ENCODE measurements around the gene FGFR1OP2. TPM values are rescaled to one million over a fixed set of nuclear protein-coding genes. Genes with fewer than 3 reads are reported as not detected.
A peak's percentile ranks its signal among the peaks of the same experiment; 100 is the strongest.

The FGFR1OP2 gene
- total RNA-seq, 5 donors from 2014 or later (not counting 1 experiment from before 2014, with no cell fraction given) = 51.7 to 83.6 (median 71.3) TPM

DNA sequence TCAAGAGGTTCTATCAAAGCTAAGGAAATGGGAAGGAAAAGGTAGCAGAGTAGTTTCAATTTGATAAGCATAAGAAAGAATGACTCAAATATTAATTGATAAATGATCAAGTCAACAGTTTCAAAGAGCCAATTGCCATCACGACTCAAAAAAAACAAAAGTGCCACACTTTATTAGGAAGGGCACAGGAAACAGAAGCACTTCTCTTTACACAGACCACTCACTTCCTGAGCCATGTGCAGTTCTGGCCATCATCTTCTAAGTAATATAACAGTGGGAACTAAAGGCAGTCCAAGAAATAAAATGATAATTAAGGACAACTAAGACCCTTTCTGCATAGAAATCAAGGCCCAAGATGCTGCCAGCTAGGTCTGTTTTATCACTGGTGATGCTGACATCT is 62.7 kb downstream of the FGFR1OP2 start:
- no peak overlapping the region for H3K27ac Mint-ChIP-seq
- Histone ChIP-seq H3K4me1 (ENCODE audit: control insufficient read depth in 1 of 2, extremely low read depth in 1 of 2, insufficient read depth in 2 of 2, low read length in 2 of 2) (peaks cover 2 to 4% of the 10 kb centered on the region in 2 experiments), H3K27ac (ENCODE audit: low read length) (no peak overlapping the region), H3K4me3 (ENCODE audit: control insufficient read depth in 1 of 2, extremely low read depth in 1 of 2, low read length in 1 of 2) (no peak overlapping the region), H3K27me3 (replicated peaks in 1 of 2; ENCODE audit: control insufficient read depth in 2 of 2, extremely low read depth in 1 of 2, insufficient read depth in 2 of 2, low read length in 1 of 2) (no peaks in the 10 kb centered on the region), H3K36me3 (ENCODE audit: control insufficient read depth in 2 of 2, extremely low read depth in 1 of 2, insufficient read depth in 1 of 2, low read length in 1 of 2) (peaks cover 5 to 29% of the 10 kb centered on the region in 2 donors), H3K9me3 (no peaks in the 10 kb centered on the region)
- ATAC-seq (replicated peaks in 1 of 4) (no peak), DNase-seq (no peak)
- peaks cover 29% of the 10 kb centered on the region for H3K36me3 Mint-ChIP-seq
- no peaks in the 10 kb centered on the region for H3K9me3 Mint-ChIP-seq
- ChIA-PET POLR2A (no interaction called here), CTCF (interaction anchor here in 1 of 2 donors (0.7 kb wide), 1 partner anchor 146 kb away, joined by 3 read pairs; no protein-coding TSS in a partner anchor)
- H3K27me3 Mint-ChIP-seq = no peaks in the 10 kb centered on the region
- H3K4me3 Mint-ChIP-seq = no peak overlapping the region
- H3K4me1 Mint-ChIP-seq = peaks cover 21 to 27% (median 24%) of the 10 kb centered on the region in 3 donors
- no CpG with 5 or more reads among the region's 1 CpG for WGBS (ENCODE audit: insufficient coverage)

DNA sequence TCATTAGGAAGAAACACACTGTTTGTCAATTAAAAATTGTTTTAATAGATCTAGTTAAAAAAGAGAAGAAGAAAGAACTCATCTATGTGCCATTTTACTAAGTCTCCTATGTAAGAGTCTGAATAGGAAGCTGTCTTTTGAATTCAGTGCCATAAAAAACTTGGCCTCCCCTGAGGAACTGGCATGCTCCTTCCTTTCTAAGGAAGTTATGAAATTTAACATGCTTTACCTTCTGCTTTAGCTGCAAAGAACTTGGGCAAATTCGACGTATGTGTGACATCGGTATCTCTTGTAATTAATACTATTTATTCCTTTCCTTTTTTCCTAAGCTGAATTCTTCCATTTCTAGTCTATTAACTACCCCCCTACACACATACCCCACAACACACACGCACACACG is 63.4 kb downstream of the FGFR1OP2 start:
- Histone ChIP-seq H3K36me3 (ENCODE audit: control insufficient read depth in 2 of 2, extremely low read depth in 1 of 2, insufficient read depth in 1 of 2, low read length in 1 of 2) (peaks cover 5 to 26% of the 10 kb centered on the region in 2 donors), H3K9me3 (no peaks in the 10 kb centered on the region), H3K27me3 (replicated peaks in 1 of 2; ENCODE audit: control insufficient read depth in 2 of 2, extremely low read depth in 1 of 2, insufficient read depth in 2 of 2, low read length in 1 of 2) (no peaks in the 10 kb centered on the region), H3K27ac (ENCODE audit: low read length) (no peak overlapping the region), H3K4me1 (ENCODE audit: control insufficient read depth in 1 of 2, extremely low read depth in 1 of 2, insufficient read depth in 2 of 2, low read length in 2 of 2) (peaks cover 2 to 4% of the 10 kb centered on the region in 2 experiments), H3K4me3 (ENCODE audit: control insufficient read depth in 1 of 2, extremely low read depth in 1 of 2, low read length in 1 of 2) (no peak overlapping the region)
- Mint-ChIP-seq H3K4me1 (peaks cover 21 to 27% (median 24%) of the 10 kb centered on the region in 3 donors), H3K9me3 (no peaks in the 10 kb centered on the region), H3K4me3 (no peak overlapping the region), H3K27ac (no peak overlapping the region), H3K36me3 (peaks cover 26% of the 10 kb centered on the region), H3K27me3 (no peaks in the 10 kb centered on the region)
- DNase-seq (no peak), ATAC-seq (replicated peaks in 1 of 4) (no peak)
- POLR2A ChIA-PET = no interaction called here
- WGBS (ENCODE audit: insufficient coverage) = 87% methylated on average over 3 of the region's 5 CpGs
- CTCF ChIA-PET = interaction anchor here in 1 of 2 donors (0.6 kb wide), 1 partner anchor 59 kb away, joined by 7 read pairs; no protein-coding TSS in a partner anchor

DNA sequence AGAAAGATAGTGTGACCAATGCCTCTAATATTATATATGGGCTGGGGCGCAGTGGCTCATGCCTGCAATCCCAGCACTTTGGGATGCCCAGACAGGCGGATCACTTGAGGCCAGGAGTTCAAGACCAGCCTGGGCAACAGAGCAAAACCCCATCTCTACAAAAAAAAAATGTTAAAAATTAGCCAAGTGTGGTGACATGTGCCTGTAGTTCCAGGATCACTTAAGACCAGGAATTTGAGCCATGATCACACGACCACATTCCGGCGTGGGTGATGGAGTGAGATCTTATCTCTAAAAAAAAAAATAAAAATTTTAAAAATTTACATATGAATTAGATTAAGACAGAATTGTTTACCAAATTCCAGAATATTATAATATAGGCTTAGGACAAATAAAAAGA is 63.9 kb downstream of the FGFR1OP2 start:
- peaks cover 5 to 24% of the 10 kb centered on the region in 2 donors for H3K36me3 ChIP-seq (ENCODE audit: control insufficient read depth in 2 of 2, extremely low read depth in 1 of 2, insufficient read depth in 1 of 2, low read length in 1 of 2)
- no peak overlapping the region for H3K4me3 Mint-ChIP-seq
- H3K27ac ChIP-seq (ENCODE audit: low read length) = no peak overlapping the region
- no CpG with 5 or more reads among the region's 5 CpGs for WGBS (ENCODE audit: insufficient coverage)
- no peaks in the 10 kb centered on the region for H3K27me3 ChIP-seq (replicated peaks in 1 of 2; ENCODE audit: control insufficient read depth in 2 of 2, extremely low read depth in 1 of 2, insufficient read depth in 2 of 2, low read length in 1 of 2)
- peaks cover 21 to 29% (median 26%) of the 10 kb centered on the region in 3 donors for H3K4me1 Mint-ChIP-seq
- no peaks in the 10 kb centered on the region for H3K27me3 Mint-ChIP-seq
- no peak overlapping the region for H3K27ac Mint-ChIP-seq
- no peaks in the 10 kb centered on the region for H3K9me3 ChIP-seq
- no peaks in the 10 kb centered on the region for H3K9me3 Mint-ChIP-seq
- H3K4me1 ChIP-seq (ENCODE audit: control insufficient read depth in 1 of 2, extremely low read depth in 1 of 2, insufficient read depth in 2 of 2, low read length in 2 of 2) = peaks cover 2 to 4% of the 10 kb centered on the region in 2 experiments
- H3K4me3 ChIP-seq (ENCODE audit: control insufficient read depth in 1 of 2, extremely low read depth in 1 of 2, low read length in 1 of 2) = no peak overlapping the region
- ChIA-PET CTCF (interaction anchor here (0.6 kb wide), 2 partner anchors 60 to 379 kb away, joined by 3 to 7 read pairs; no protein-coding TSS in a partner anchor), POLR2A (no interaction called here)
- H3K36me3 Mint-ChIP-seq = peaks cover 25% of the 10 kb centered on the region
- ATAC-seq (replicated peaks in 1 of 4) = no peak
- DNase-seq = no peak

DNA sequence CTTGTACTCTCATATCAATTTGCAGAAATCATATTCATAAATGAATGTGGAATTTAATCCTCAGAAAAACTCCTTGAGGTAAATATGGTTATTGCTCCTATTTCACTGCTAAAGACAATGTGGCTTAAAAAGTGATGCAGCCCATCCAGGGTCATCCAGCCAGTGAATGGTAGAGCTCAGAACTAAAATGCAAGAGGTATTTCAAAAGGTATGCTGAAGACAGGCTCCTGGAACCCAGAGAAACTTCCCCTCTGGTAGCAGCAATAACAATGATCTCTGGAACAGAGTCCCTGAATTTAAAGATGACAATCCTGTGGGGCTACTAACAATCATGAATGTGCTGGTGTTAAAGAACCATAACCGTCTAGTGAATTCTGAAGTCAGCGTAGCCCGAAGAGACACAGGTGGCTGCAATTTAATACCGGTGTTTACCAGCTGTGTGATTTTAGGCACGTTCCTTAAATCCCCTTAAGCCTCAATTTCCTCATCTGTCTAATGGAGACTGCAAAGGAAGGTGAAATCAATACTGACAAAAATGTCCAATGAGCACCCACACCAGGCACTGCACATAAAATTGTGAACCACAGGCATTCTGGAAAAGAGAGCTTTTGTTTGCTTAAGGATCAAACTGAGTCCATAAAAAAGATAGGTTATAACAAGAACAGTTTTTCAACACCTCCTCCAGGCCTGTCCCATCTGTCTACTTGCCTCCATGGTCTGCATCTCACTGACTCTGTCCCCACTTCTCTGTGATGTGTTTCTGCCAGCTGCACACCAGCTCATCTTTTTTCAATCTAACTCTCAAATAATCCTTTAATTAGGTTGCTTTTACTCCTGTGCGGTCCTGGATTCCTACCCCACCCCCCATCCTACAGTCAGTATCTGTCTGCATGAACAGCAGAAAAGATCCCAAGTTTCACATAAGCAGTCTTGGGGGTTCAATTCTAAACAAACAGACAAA is 65.4 kb downstream of the FGFR1OP2 start:
- DNase-seq (no peak), ATAC-seq (replicated peaks in 1 of 4) (no peak)
- H3K36me3 ChIP-seq (ENCODE audit: control insufficient read depth in 2 of 2, extremely low read depth in 1 of 2, insufficient read depth in 1 of 2, low read length in 1 of 2) = peaks cover 5 to 17% of the 10 kb centered on the region in 2 donors
- no peak overlapping the region for H3K4me3 ChIP-seq (ENCODE audit: control insufficient read depth in 1 of 2, extremely low read depth in 1 of 2, low read length in 1 of 2)
- Mint-ChIP-seq H3K36me3 (peaks cover 18% of the 10 kb centered on the region), H3K27ac (no peak overlapping the region), H3K27me3 (no peaks in the 10 kb centered on the region), H3K4me3 (no peak overlapping the region), H3K9me3 (no peaks in the 10 kb centered on the region), H3K4me1 (peaks cover 31 to 35% (median 32%) of the 10 kb centered on the region in 3 donors)
- CTCF ChIA-PET = interaction anchor here (0.6 to 1.2 kb wide), 4 partner anchors 10 to 789 kb away, joined by 3 to 4 read pairs (median 4); partner anchors contain the start of gene TM7SF3 (in 1 of the 2)
- 92% methylated on average over 2 of the region's 6 CpGs for WGBS (ENCODE audit: insufficient coverage)
- H3K9me3 ChIP-seq = no peaks in the 10 kb centered on the region
- POLR2A ChIA-PET = no interaction called here
- no peaks in the 10 kb centered on the region for H3K27me3 ChIP-seq (replicated peaks in 1 of 2; ENCODE audit: control insufficient read depth in 2 of 2, extremely low read depth in 1 of 2, insufficient read depth in 2 of 2, low read length in 1 of 2)
- H3K4me1 ChIP-seq (ENCODE audit: control insufficient read depth in 1 of 2, extremely low read depth in 1 of 2, insufficient read depth in 2 of 2, low read length in 2 of 2) = peaks cover 2 to 4% of the 10 kb centered on the region in 2 experiments
- no peak overlapping the region for H3K27ac ChIP-seq (ENCODE audit: low read length)

DNA sequence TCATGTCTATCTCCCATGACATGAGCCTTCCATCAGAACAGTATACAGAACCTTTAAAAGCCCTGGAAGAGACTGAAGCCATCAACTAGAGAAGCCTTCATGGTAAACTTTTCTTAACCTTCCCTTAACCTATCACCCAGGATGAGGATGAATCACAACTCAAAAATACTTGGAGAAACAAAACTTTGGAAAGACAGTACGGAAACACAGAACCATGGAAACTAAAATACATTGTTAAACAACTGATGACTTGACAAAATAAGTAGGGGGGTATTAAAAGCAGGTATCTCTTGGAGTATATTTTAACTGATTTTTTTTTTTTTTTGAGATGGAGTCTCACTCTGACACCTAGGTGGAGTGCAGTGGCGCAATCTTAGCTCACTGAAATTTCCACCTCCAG is 67.2 kb downstream of the FGFR1OP2 start:
- H3K4me3 Mint-ChIP-seq = no peak overlapping the region
- no peak overlapping the region for H3K4me3 ChIP-seq (ENCODE audit: control insufficient read depth in 1 of 2, extremely low read depth in 1 of 2, low read length in 1 of 2)
- no peaks in the 10 kb centered on the region for H3K27me3 Mint-ChIP-seq
- no peaks in the 10 kb centered on the region for H3K9me3 ChIP-seq
- peaks cover 15% of the 10 kb centered on the region for H3K36me3 Mint-ChIP-seq
- ChIA-PET CTCF (interaction anchor here in 1 of 2 donors (0.6 kb wide), 2 partner anchors 9 to 170 kb away, joined by 3 read pairs; no protein-coding TSS in a partner anchor), POLR2A (no interaction called here)
- no peak for ATAC-seq (replicated peaks in 1 of 4)
- no peak for DNase-seq
- peaks cover 4% of the 10 kb centered on the region in 2 experiments for H3K4me1 ChIP-seq (ENCODE audit: control insufficient read depth in 1 of 2, extremely low read depth in 1 of 2, insufficient read depth in 2 of 2, low read length in 2 of 2)
- no peak overlapping the region for H3K27ac ChIP-seq (ENCODE audit: low read length)
- H3K9me3 Mint-ChIP-seq = no peaks in the 10 kb centered on the region
- peaks cover 37 to 51% (median 44%) of the 10 kb centered on the region in 3 donors for H3K4me1 Mint-ChIP-seq
- peak overlapping the region in 1 of 2 donors; percentile 23 for H3K27ac Mint-ChIP-seq
- H3K27me3 ChIP-seq (replicated peaks in 1 of 2; ENCODE audit: control insufficient read depth in 2 of 2, extremely low read depth in 1 of 2, insufficient read depth in 2 of 2, low read length in 1 of 2) = no peaks in the 10 kb centered on the region
- H3K36me3 ChIP-seq (ENCODE audit: control insufficient read depth in 2 of 2, extremely low read depth in 1 of 2, insufficient read depth in 1 of 2, low read length in 1 of 2) = peaks cover 3 to 10% of the 10 kb centered on the region in 2 donors
- no CpG with 5 or more reads among the region's 2 CpGs for WGBS (ENCODE audit: insufficient coverage)

DNA sequence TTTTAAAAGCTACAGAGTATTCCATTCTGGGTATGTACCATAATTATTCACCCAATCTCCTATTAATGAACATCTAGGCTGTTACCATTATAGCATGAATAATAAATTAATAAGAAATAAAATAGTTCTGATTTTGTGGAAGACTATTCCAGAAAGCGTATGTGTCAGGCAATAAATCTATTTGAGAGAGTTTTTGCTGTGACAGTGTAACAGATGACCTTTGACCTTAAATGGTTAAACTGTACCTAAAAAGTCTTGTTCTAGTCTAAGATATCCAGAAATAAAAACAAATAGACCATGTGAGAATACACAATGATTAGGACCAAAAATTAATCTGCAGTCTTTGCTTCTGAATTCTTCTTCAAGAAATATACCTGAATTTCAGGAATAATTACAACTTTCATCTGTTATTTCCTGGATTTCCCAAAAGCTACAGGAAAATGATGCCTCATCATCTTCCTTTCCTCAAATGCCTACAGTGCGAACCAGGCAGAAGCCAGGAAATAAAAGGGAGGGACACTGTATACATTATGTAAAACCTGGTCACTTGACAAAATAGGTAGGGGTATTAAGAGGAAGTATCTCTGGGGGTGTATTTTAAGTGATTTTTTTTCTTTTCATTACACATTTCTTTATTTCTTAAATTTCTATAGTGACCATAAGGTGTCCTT is 68.7 kb downstream of the FGFR1OP2 start:
- CTCF ChIA-PET = no interaction called here
- H3K36me3 ChIP-seq (ENCODE audit: control insufficient read depth in 2 of 2, extremely low read depth in 1 of 2, insufficient read depth in 1 of 2, low read length in 1 of 2) = peaks cover 0 to 2% of the 10 kb centered on the region in 2 donors
- H3K4me3 ChIP-seq (ENCODE audit: control insufficient read depth in 1 of 2, extremely low read depth in 1 of 2, low read length in 1 of 2) = no peak overlapping the region
- H3K36me3 Mint-ChIP-seq = peaks cover 17% of the 10 kb centered on the region
- ATAC-seq (replicated peaks in 1 of 4) (no peak), DNase-seq (no peak)
- H3K27me3 Mint-ChIP-seq = no peaks in the 10 kb centered on the region
- H3K9me3 ChIP-seq = no peaks in the 10 kb centered on the region
- H3K4me1 ChIP-seq (ENCODE audit: control insufficient read depth in 1 of 2, extremely low read depth in 1 of 2, insufficient read depth in 2 of 2, low read length in 2 of 2) = peaks cover 2 to 5% of the 10 kb centered on the region in 2 experiments
- no peak overlapping the region for H3K4me3 Mint-ChIP-seq
- H3K27ac ChIP-seq (ENCODE audit: low read length) = no peak overlapping the region
- H3K9me3 Mint-ChIP-seq = no peaks in the 10 kb centered on the region
- peaks cover 39 to 59% (median 48%) of the 10 kb centered on the region in 3 donors for H3K4me1 Mint-ChIP-seq
- POLR2A ChIA-PET = no interaction called here
- no CpG with 5 or more reads among the region's 2 CpGs for WGBS (ENCODE audit: insufficient coverage)
- no peaks in the 10 kb centered on the region for H3K27me3 ChIP-seq (replicated peaks in 1 of 2; ENCODE audit: control insufficient read depth in 2 of 2, extremely low read depth in 1 of 2, insufficient read depth in 2 of 2, low read length in 1 of 2)
- no peak overlapping the region for H3K27ac Mint-ChIP-seq
